Measurements from ENCODE around the gene CACNG6. TPM values are rescaled to one million over a fixed set of nuclear protein-coding genes. Genes with fewer than 3 reads are reported as not detected.
"Not testable (repeated sequence)": the region's sequence is repeated elsewhere in the genome, so short reads cannot be mapped to it uniquely, and the experiment has no call there.

CACNG6 gene
- total RNA-seq, 2 experiments from 2014 or later = 1.2 to 4.9 TPM

GRCh38 chr19:54035215-54036178, 44.1 kb downstream of the CACNG6 start:
- H3K27ac ChIP-seq (ENCODE audit: low read depth, low read length, poor library complexity, severe bottlenecking) = no peak overlapping the region
- DNase-seq (ENCODE audit: low spot score) = no peak
- H3K36me3 ChIP-seq (ENCODE audit: insufficient read depth, low read length) = no peaks in the 10 kb centered on the region
- H3K79me2 ChIP-seq (ENCODE audit: insufficient read depth, low read depth, low read length) = no peaks in the 10 kb centered on the region
- no peak overlapping the region for H3K4me2 ChIP-seq (ENCODE audit: low read length)
- H3K9me2 ChIP-seq (ENCODE audit: insufficient read depth, low read length) = no peaks in the 10 kb centered on the region
- intact Hi-C loops (cut with micrococcal nuclease; ENCODE audit: unreplicated experiment) = no loop called here
- H3K4me3 ChIP-seq (ENCODE audit: low read depth, low read length, poor library complexity, severe bottlenecking) = no peak overlapping the region
- no TSS peak for BruUV-seq (replicated peaks)
- ChIA-PET POLR2A (no interaction called here), CTCF (ENCODE audit: unreplicated experiment) (no interaction called here)
- no peaks in the 10 kb centered on the region for H3K9me3 ChIP-seq (ENCODE audit: low read length)
- H2AFZ ChIP-seq (ENCODE audit: low read length) = no peak overlapping the region
- no peaks in the 10 kb centered on the region for H3K4me1 ChIP-seq (ENCODE audit: insufficient read depth, low read length, poor library complexity, severe bottlenecking)
- no peak for TF ChIP-seq CTCF (conservative IDR thresholded peaks at IDR 0.05; ENCODE audit: low read length)
- TF ChIP-seq EZH2phosphoT487 (IDR thresholded peaks at IDR 0.05; ENCODE audit: borderline replicate concordance, low read depth, low read length) = no peak
- no peaks in the 10 kb centered on the region for H4K20me1 ChIP-seq (ENCODE audit: insufficient read depth, low read length)

- H3K9me2 ChIP-seq (ENCODE audit: insufficient read depth, low read length); BruUV-seq (replicated peaks); H3K4me3 ChIP-seq (ENCODE audit: low read depth, low read length, poor library complexity, severe bottlenecking); H2AFZ ChIP-seq (ENCODE audit: low read length); intact Hi-C loops (cut with micrococcal nuclease; ENCODE audit: unreplicated experiment); H3K9me3 ChIP-seq (ENCODE audit: low read length); H3K4me2 ChIP-seq (ENCODE audit: low read length); CTCF ChIA-PET (ENCODE audit: unreplicated experiment); DNase-seq (ENCODE audit: low spot score); H3K27ac ChIP-seq (ENCODE audit: low read depth, low read length, poor library complexity, severe bottlenecking); H4K20me1 ChIP-seq (ENCODE audit: insufficient read depth, low read length); POLR2A ChIA-PET; H3K79me2 ChIP-seq (ENCODE audit: insufficient read depth, low read depth, low read length); H3K36me3 ChIP-seq (ENCODE audit: insufficient read depth, low read length); H3K4me1 ChIP-seq (ENCODE audit: insufficient read depth, low read length, poor library complexity, severe bottlenecking): not testable (repeated sequence)
Measured at GRCh38 chr19:54036542-54036941, 45.1 kb downstream of the CACNG6 start.

GRCh38 chr19:54040003-54040402, 48.6 kb downstream of the CACNG6 start:
- no peaks in the 10 kb centered on the region for H3K9me3 ChIP-seq (ENCODE audit: low read length)
- TF ChIP-seq EZH2phosphoT487 (IDR thresholded peaks at IDR 0.05; ENCODE audit: borderline replicate concordance, low read depth, low read length) (no peak), CTCF (conservative IDR thresholded peaks at IDR 0.05; ENCODE audit: low read length) (no peak)
- CTCF ChIA-PET (ENCODE audit: unreplicated experiment) = no interaction called here
- H3K4me3 ChIP-seq (ENCODE audit: low read depth, low read length, poor library complexity, severe bottlenecking) = no peak overlapping the region
- no peak for DNase-seq (ENCODE audit: low spot score)
- no peaks in the 10 kb centered on the region for H3K79me2 ChIP-seq (ENCODE audit: insufficient read depth, low read depth, low read length)
- intact Hi-C loops (cut with micrococcal nuclease; ENCODE audit: unreplicated experiment) = no loop called here
- POLR2A ChIA-PET = interaction anchor here (0.6 kb wide), 1 partner anchor 1506 kb away, joined by 4 read pairs; no protein-coding TSS in a partner anchor
- no TSS peak for BruUV-seq (replicated peaks)
- no peaks in the 10 kb centered on the region for H3K9me2 ChIP-seq (ENCODE audit: insufficient read depth, low read length)
- H2AFZ ChIP-seq (ENCODE audit: low read length) = no peak overlapping the region
- H3K36me3 ChIP-seq (ENCODE audit: insufficient read depth, low read length) = no peaks in the 10 kb centered on the region
- H3K4me2 ChIP-seq (ENCODE audit: low read length) = no peak overlapping the region
- no peaks in the 10 kb centered on the region for H3K4me1 ChIP-seq (ENCODE audit: insufficient read depth, low read length, poor library complexity, severe bottlenecking)
- H3K27ac ChIP-seq (ENCODE audit: low read depth, low read length, poor library complexity, severe bottlenecking) = no peak overlapping the region
- no peaks in the 10 kb centered on the region for H4K20me1 ChIP-seq (ENCODE audit: insufficient read depth, low read length)
